GM19468 (cell line): ENCODE results near the gene SLC38A1.
"Not testable (repeated sequence)": the region's sequence is repeated elsewhere in the genome, so short reads cannot be mapped to it uniquely, and the experiment has no call there.

Experiments used
- ATAC-seq: cut with Tn5 transposase; IDR thresholded peaks from one replicate; pipeline ENCODE4 v1.9.1; 2021; ENCODE audit warnings: mild to moderate bottlenecking, moderate library complexity, moderate number of reproducible peaks; ENCODE audit not compliant: unreplicated experiment; ENCODE audit errors: extremely low read depth

SLC38A1 gene

DNA sequence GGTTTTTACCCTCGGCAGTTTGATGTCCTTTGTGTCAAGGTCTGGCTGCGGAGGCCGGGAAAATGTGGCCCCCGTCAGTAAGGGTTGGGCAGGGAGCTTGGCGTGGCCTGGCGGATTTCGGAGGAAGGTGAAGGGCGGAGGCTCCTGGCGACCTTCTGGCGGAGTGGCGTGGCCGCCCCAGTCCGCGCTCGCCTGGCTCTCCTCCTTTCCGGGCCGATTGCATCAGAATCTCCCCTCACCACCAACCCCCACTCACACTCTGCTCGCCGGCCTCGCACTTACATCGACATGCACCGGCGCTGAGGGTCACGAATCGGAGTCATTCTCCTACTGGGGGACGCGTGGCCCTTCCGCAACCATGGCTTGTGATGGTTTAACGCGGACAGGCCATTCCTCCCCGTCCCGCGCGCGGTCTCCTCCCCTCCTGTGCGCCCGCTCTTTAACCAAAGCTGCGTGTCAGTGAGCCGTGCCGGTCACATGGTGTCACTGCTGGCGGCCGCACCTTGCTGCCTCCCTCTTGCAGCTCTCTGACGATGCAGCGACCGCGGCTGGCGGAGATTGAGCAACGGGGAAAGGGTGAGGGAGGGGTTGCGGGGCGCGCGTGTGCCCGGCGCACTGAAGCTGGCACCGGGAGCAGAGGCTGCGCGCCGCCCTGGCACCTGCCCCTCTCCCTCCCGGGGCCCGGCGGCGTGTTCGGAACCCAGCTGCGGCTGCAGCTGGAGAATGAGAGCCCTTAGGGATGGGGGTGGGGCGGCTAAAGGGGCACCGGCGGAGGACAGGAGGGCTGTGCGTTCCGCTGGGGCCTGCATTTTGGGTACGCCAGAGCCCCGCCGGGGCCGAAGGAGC is at the start of gene SLC38A1:
Gene SLC38A1 (minus strand): TSS at position 461 of the 846 bp plus-strand sequence. CDS start 29,243 bp downstream, outside the sequence.
- peak; percentile 84 for ATAC-seq

GRCh38 chr12:46318037-46318436 is 49.2 kb upstream of the SLC38A1 start:
- no peak for ATAC-seq

- no peak for ATAC-seq
Observed at GRCh38 chr12:46304070-46304469, 35.2 kb upstream of the SLC38A1 start.

- ATAC-seq: no peak
Observed at GRCh38 chr12:46303039-46303666, 34.3 kb upstream of the SLC38A1 start.

DNA sequence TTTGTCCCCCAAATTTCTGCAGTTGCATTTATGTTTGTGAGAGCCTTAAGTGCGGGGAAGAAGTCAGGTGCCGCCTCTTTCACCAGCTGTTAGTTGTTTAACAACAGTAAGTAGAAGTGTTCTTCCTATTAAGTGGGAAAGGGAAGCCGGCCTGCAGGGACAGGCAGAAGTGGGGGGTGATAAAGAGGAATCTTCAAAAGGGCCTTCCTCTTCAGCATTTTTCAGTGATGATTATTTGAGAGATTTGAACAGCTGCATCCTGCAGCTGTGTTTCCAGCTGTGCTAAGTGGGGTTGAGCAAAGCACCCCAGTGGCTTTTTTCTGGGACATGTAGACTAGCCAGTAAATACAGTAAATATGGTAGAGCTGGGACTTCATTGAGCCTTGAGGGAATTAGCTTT is 32.1 kb upstream of the SLC38A1 start:
- ATAC-seq: no peak

DNA sequence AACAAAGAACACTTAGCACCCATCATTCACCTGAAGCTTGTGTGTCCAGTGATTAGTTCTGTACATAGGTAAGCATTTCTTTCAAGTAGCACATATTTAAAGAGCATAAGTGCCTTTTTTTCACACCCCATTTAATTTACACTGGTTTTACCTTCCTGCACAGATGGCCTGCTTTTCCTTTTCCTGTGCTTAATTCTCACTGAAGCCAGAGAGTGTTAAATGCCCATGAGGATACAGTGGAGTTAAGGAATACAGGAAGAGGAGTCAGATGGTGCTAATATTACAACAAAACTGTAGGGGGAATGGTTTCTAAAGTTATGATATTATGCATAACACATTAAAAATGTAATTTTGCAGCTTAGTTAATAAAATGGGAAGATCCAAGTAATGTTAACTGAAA is 31.0 kb upstream of the SLC38A1 start:
- ATAC-seq: no peak

DNA sequence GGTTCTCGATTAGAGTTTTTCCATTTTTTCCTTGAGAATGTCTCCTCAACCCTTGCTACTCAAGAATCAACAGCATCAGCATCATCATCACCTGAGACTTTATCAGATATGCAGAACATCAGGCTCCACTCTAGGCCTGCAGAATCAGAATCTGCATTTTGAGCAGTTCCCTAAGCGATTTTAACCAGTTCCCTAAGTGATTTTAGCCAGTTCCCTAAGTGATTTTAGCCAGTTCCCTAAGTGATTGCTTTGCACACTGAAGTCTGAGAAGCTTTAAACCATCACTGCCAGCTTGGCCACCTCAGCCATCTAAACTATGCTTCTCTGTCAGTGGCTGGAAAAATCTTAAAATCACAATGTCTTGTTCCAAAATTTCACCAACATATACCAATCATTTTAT is 29.4 kb upstream of the SLC38A1 start:
- ATAC-seq: no peak

GRCh38 chr12:46296822-46297221 is 28.0 kb upstream of the SLC38A1 start:
- no peak for ATAC-seq

GRCh38 chr12:46292754-46293402 is 24.0 kb upstream of the SLC38A1 start:
- no peak for ATAC-seq

DNA sequence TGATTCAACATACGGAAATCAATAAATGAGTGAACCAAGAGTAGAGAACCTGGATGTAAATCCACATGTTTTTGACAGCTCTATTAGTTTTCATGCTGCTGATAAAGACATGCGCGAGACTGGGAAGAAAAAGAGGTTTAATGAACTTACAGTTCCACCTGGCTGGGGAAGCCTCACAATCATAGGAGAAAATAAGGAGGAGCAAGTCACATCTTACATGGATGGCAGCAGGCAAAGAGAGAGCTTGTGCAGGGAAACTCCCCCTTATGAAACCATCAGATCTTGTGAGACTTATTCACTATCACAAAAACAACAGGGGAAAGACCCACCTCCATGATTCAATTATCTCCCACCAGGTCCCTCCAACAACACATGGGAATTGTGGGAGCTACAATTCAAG is 23.1 kb upstream of the SLC38A1 start:
- not testable (repeated sequence) for ATAC-seq

- not testable (repeated sequence) for ATAC-seq
Observed at GRCh38 chr12:46285177-46285576, 16.3 kb upstream of the SLC38A1 start.

DNA sequence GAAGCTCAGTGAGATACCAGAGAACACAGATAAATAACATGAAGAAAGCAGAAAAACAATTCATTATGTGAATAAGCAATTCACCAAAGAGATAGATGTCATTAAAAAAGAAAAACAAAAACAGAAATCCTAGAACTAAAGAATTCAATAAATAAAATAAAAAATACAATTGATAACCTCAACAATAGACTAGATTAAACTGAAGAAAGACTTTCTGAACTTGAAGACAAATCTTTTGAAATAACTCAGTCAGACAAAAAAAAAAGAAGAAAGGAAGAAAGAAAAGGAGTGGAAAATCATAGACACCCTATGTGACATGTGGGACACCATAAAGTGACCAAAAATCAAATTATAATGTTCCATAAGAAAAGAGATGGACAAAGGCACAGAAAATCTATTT is 14.0 kb upstream of the SLC38A1 start:
- no peak for ATAC-seq

- ATAC-seq: no peak
Observed at GRCh38 chr12:46276756-46277155, 7.9 kb upstream of the SLC38A1 start.

GRCh38 chr12:46271863-46272262 is 3.0 kb upstream of the SLC38A1 start:
- no peak for ATAC-seq

DNA sequence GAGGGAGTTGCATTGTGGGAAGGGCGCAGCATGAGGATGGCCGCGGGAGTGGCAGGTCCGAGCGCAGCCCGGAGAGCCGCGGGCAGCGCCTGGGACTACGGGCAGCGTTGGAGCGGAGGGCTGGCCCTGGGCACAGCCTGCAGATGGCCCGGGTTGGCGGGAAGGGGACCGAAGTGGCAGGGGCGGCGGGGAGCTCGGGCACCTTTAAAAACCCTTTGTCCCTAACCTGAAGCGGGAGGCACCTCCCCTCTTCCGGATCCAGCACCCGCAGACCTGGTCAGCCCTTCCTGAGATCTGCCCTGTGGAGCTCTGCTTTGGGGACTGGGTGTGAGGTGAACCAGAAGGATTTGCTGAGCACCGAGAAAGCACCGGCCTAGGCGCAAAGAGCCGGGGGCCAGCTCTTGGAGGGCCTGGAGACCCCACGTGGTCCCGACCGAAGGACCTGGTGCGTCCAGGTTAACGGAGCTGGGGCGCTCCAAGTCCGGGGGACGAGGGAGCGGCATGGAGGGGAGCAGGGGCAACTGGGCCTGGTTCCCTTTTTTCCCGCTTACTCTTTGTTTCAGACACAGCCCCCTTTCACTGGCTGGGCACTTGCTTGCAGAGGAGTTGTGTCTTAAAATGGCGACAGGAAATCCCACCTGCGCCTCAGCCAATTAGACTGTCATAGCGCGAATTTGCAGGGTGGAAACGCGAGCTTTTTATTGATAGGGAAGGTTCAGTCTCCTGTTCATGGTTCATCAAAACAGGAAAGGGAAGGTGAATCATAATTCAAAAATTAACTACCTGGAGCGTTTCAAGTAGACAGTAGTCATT is 792 bp upstream of the SLC38A1 start:
- peak; percentile 15 for ATAC-seq

GRCh38 chr12:46267825-46268582 is 839 bp downstream of the SLC38A1 start:
- no peak for ATAC-seq

DNA sequence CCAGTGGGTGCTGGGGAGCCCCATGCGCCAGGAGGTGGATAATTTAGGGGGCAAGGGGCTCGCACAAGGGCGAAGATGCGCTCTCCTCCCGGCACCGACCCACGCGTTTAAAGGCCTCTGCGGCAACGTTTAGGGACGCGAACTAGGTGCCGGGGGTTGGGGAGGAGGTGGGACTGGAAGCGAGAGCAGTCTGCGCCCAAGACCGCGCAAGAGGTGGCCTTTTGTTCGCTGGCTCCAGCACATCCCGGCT is 1.3 kb downstream of the SLC38A1 start:
- ATAC-seq: no peak

GRCh38 chr12:46266869-46267574 is 1.8 kb downstream of the SLC38A1 start:
- no peak for ATAC-seq

GRCh38 chr12:46266382-46266791 is 2.5 kb downstream of the SLC38A1 start:
- no peak for ATAC-seq
